Measurements from ENCODE around the gene RABL6. TPM values are rescaled to one million over a fixed set of nuclear protein-coding genes. Genes with fewer than 3 reads are reported as not detected.
A peak's percentile ranks its signal among the peaks of the same experiment; 100 is the strongest.

Gene RABL6
- total RNA-seq, 1 donor from 2014 or later = 69.4 TPM

DNA sequence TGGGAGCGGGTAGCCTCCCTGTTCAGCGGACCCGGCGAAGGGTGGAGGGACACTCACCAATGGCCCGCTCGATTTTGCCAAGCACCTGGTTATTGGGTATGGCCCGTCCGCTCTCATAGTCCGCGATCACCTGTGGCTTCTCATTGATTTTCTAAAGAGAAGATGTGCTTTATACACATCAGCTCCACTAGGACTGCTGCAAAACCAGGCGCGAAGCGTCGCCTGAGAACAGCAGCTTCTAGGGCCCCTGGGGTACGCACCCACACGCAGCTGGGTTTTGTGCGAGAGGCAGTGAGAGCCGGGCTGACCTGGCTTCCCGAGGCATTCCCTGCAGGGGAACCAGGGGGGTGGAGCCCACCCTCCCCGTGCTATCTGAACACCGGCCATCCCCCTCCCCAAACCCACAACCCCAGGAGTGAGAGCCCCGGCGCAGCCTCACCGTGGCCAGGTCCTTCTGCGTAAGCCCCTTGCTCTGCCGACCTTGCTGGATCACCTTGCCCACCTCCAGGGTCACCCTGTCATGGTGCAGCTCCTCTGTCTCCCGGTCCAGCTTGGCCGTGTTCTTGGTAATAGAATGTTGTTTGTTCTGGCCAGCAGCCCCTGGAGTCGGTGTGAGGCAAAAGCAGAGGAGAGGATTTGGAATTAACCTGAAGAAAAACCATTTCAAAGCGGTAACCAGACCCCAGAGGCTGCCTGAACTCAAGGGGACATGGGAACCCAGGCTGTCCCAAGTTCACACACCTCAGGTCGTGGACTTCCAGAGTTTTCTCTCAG, 55.3 kb downstream of the RABL6 start:
- Histone ChIP-seq H3K4me2 (ENCODE audit: low read length) (no peak overlapping the region), H3K4me3 (ENCODE audit: insufficient read depth, low read depth, low read length) (no peak overlapping the region), H3K9me3 (ENCODE audit: insufficient read depth, low read depth, low read length) (no peaks in the 10 kb centered on the region), H3K9ac (ENCODE audit: low read length) (no peak overlapping the region), H2AFZ (ENCODE audit: low read depth, low read length) (no peak overlapping the region), H3K27ac (ENCODE audit: low read depth, low read length) (no peak overlapping the region), H3K4me1 (ENCODE audit: insufficient read depth, low read length) (peaks cover 13% of the 10 kb centered on the region), H4K20me1 (ENCODE audit: insufficient read depth, low read length) (peaks cover 53% of the 10 kb centered on the region), H3K36me3 (ENCODE audit: insufficient read depth, low read length) (peaks cover 4% of the 10 kb centered on the region), H3K79me2 (ENCODE audit: insufficient read depth, low read length) (peaks cover 27% of the 10 kb centered on the region), H3K27me3 (ENCODE audit: insufficient read depth, low read length) (no peaks in the 10 kb centered on the region)
- no peaks in the 10 kb centered on the region for H3K27me3 Mint-ChIP-seq (ENCODE audit: low read depth, unreplicated experiment)
- H3K36me3 Mint-ChIP-seq (ENCODE audit: low read depth, unreplicated experiment) = peaks cover 4% of the 10 kb centered on the region
- H3K9me3 Mint-ChIP-seq (ENCODE audit: unreplicated experiment) = peaks cover 2% of the 10 kb centered on the region
- H3K4me1 Mint-ChIP-seq (ENCODE audit: low read depth, unreplicated experiment) = peaks cover 6% of the 10 kb centered on the region
- FAIRE-seq (no peak), DNase-seq (ENCODE audit: low read depth) (no peak)
- H3K27ac Mint-ChIP-seq (ENCODE audit: unreplicated experiment) = no peak overlapping the region
- no peak for TF ChIP-seq EZH2 (IDR thresholded peaks at IDR 0.05; ENCODE audit: insufficient read depth, low read length)
- no peak for TF ChIP-seq CTCF (IDR thresholded peaks at IDR 0.05; ENCODE audit: insufficient read depth, low read depth, low read length)
- no peak overlapping the region for H3K4me3 Mint-ChIP-seq (ENCODE audit: unreplicated experiment)

DNA sequence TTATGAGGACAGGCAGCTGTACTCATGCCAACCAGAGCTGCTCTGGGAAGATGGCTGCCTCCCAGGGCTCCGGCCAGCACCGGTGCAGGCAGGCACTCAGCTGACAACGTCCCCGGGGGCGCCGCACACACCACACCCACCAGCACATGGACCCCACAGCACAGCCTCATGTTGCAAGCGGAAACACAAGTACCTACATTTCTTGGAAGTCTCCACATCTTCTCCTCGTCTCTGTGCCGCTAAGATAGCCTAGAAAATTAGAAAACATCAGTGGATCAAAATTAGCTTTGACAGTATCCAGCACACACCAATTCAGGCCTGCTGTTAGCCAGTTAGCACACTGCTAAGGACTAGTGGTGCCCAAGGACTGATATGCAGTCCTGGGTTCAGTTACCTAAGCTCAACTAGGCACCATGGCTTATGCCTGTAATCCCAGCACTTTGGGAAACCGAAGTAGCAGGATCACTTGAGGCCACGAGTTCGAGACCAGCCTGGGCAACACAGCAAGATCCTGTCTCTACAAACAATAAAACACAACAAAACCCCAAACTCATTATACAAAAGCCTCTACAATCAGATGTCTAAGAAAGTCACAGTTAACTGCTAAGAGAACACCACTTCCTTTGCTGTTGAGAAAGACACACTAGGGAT, 56.0 kb downstream of the RABL6 start:
- Mint-ChIP-seq H3K27ac (ENCODE audit: unreplicated experiment) (no peak overlapping the region), H3K36me3 (ENCODE audit: low read depth, unreplicated experiment) (peaks cover 9% of the 10 kb centered on the region), H3K4me3 (ENCODE audit: unreplicated experiment) (peak overlapping the region; percentile 62), H3K27me3 (ENCODE audit: low read depth, unreplicated experiment) (no peaks in the 10 kb centered on the region), H3K9me3 (ENCODE audit: unreplicated experiment) (peaks cover 2% of the 10 kb centered on the region), H3K4me1 (ENCODE audit: low read depth, unreplicated experiment) (peaks cover 6% of the 10 kb centered on the region)
- DNase-seq (ENCODE audit: low read depth) (no peak), FAIRE-seq (no peak)
- Histone ChIP-seq H3K9ac (ENCODE audit: low read length) (no peak overlapping the region), H3K4me1 (ENCODE audit: insufficient read depth, low read length) (peaks cover 13% of the 10 kb centered on the region), H3K27ac (ENCODE audit: low read depth, low read length) (no peak overlapping the region), H3K4me3 (ENCODE audit: insufficient read depth, low read depth, low read length) (no peak overlapping the region), H4K20me1 (ENCODE audit: insufficient read depth, low read length) (peaks cover 53% of the 10 kb centered on the region), H3K4me2 (ENCODE audit: low read length) (no peak overlapping the region), H3K9me3 (ENCODE audit: insufficient read depth, low read depth, low read length) (no peaks in the 10 kb centered on the region), H3K36me3 (ENCODE audit: insufficient read depth, low read length) (peaks cover 4% of the 10 kb centered on the region), H3K27me3 (ENCODE audit: insufficient read depth, low read length) (no peaks in the 10 kb centered on the region), H3K79me2 (ENCODE audit: insufficient read depth, low read length) (peaks cover 27% of the 10 kb centered on the region), H2AFZ (ENCODE audit: low read depth, low read length) (no peak overlapping the region)
- TF ChIP-seq EZH2 (IDR thresholded peaks at IDR 0.05; ENCODE audit: insufficient read depth, low read length) = no peak
- no peak for TF ChIP-seq CTCF (IDR thresholded peaks at IDR 0.05; ENCODE audit: insufficient read depth, low read depth, low read length)
